COLO829 (cell line): ENCODE measurements around the gene RNLS.

Experiments
- DNase-seq: peaks from one replicate; pipeline ENCODE4 v3.0.0; 2012; ENCODE audit warnings: low spot score

The RNLS gene

GRCh38 chr10:88582806-88583583 lies at the start of gene RNLS:
RNLS (minus strand) TSS chr10:88583318.
- DNase-seq = no peak

DNA sequence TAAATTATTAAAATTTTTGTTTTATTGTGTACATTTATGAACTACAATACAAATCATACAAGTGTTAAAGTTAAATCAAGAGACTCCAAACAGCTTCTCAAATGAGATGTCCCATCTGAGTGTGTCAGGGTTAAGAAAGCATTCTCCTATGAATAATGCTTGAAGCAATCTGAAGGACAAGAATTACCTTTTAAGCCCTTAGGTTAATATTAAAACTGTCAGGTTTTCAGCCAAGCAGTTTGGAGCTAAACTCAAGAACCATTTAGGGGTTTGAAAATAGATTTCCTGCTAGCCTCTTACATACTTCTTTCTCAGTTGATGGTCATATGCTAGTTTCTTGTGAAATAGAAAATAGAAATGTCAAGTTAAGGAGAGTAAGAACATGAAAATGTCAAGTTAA lies 41.7 kb upstream of the RNLS start:
- no peak for DNase-seq

GRCh38 chr10:88623835-88624234 lies 40.7 kb upstream of the RNLS start:
- no peak for DNase-seq

GRCh38 chr10:88620441-88620840 lies 37.3 kb upstream of the RNLS start:
- DNase-seq = no peak

DNA sequence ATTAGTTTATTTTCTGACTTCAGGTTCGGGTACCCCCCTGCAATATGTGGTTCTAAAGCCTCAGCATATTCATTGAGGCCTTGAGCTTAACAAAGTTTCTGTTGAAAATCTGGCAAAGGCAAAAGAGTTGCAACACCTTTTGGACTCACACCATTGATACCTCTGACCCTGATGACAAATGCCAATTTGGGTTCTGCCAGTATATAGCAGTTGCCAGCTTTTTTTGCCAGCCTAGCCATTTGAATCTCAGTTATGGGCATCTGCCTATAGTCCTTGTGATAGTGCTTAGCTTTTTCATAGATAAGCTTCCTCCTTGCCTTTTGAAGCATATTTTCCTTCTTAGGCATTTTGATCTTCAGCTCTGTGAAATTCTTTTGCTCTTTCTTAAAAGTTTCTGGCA lies 35.4 kb upstream of the RNLS start:
- DNase-seq = no peak

- DNase-seq = no peak
These were observed 34.7 kb upstream of the RNLS start for GRCh38 chr10:88617772-88618300.

- DNase-seq = no peak
These were observed 33.3 kb upstream of the RNLS start for GRCh38 chr10:88616250-88616977.

- no peak for DNase-seq
These were observed 25.7 kb upstream of the RNLS start for GRCh38 chr10:88608780-88609179.

DNA sequence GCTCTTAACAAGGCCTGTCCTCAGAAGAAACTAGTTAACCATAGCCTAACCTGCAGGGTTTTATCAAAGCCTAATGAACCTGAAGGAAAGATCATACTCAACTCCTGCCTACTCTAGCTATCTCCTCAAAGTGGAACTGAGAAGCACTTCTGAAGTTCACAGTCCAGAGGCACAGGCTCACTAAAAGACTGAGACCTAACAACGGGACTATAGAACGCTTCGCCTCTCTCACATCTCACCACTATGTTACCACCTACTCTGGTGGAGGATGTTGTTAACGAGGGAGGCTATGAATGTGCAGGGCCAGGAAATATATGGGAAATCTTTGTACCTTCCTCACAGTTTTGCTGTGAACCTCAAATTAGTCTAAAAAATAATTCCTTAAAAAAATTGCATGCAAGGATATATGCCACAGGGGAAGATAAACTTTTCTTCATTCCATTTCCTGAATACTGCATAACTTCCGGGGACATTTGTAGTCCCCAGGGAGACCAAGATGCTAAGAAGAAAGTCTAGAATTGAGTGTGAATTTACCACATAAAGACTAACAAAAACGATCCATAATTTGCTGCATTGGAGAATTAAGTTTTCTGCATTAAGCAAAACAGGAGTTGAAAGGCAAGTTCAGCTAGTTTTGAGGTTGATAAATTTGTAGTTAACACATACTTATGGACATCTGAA lies 25.1 kb upstream of the RNLS start:
- DNase-seq = no peak

GRCh38 chr10:88598055-88598454 lies 14.9 kb upstream of the RNLS start:
- no peak for DNase-seq

DNA sequence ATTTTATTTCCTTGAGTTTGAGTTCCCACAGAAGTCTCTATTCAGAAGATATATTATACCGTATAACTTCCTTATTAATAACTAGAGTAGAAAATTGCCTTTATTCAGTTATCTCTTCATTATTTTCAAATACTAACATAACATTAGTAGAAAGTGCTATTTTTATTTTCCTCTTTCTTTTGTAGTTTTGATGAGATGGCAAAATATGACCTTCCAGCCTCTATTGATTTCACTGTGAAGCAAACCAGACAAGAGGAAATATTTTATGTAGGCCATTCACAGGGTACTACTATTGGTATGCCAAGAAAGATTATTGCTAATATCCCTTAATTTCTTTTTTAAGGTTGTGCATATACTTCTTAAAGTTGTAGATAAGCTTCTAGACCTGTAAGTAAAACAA lies 11.4 kb upstream of the RNLS start:
- no peak for DNase-seq

DNA sequence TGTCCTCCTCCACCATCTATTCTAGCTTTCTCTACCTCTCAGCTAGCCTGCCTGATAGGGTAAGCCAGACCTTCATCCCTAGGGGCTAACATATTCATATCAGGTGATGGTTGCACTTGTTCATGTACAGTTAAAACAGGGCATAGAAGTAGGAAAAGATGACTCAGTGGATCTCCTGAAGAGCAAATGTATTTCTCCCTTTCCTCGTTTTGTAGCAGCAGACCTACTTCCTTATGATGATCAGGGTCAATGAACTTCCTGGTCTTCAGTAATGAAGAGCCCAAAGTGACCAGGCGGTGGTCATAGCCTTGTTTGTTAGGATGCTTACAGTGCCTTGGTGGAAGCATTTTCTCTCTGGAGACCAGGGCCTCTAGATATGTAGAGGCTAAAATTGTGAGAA lies 9.8 kb upstream of the RNLS start:
- no peak for DNase-seq

GRCh38 chr10:88592381-88592780 lies 9.3 kb upstream of the RNLS start:
- DNase-seq = no peak

DNA sequence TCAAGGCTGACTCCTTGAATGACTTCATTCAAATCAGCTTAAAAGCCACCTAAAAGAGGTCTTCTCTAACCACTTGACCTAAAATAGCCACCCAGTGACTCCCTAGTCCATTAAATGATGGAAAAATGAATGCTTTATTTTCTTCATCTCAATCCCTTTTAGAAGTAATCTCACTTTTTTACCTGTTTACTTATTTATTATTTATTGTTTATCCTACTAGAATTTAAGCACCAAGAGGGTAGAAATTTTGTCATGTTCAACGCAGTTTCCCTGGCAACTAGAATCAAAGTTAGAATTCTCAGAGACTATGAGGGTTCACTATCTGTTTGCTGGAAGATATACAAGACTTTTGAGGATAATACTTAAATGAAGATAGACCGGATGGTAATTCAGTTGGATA lies 3.3 kb upstream of the RNLS start, which contains the start of gene LIPJ:
Gene LIPJ (plus strand): TSS at position 301 of the 400 bp plus-strand sequence. CDS start 3,926 bp downstream, outside the sequence.
- DNase-seq = no peak

- no peak for DNase-seq
These were observed 453 bp upstream of the RNLS start for GRCh38 chr10:88583584-88583957.

DNA sequence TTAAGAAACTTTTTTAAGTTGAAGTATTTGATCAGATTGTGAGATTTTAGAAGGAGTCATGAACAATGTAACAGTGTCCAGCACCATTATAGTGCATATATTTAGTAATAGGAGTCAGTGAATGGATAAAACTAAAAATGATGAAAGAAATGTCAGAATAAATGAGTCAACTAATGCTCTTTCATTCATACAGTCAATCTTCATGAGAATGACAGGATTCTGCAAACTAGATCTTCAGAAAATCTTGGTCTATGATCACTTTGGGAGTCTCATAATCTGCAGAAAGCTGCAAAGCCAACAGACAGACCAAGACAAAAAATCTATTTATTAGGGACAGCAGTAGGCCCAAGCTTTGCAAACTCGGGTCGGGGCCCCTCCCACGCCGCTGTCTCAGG lies 710 bp downstream of the RNLS start:
- DNase-seq = no peak

GRCh38 chr10:88565072-88565471 lies 18.0 kb downstream of the RNLS start:
- peak; percentile 28 for DNase-seq

DNA sequence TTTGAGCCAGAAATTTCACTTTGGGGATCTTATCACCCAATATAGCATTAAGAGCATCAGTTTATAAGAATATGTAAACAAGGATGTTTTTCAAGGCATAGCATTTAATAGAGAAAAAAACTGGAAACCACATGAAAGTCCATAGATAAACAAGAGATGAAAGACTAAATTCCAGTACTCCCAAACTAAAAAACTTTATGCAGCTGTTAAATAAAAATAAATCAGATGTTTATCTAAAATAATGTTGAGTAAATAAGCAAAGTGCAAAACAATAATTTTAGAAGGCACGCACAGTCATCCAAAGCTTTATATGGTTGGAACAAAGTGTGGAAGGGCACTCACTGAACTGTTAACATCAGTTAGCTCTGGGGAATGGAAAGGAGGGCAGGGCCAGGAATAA lies 21.0 kb downstream of the RNLS start:
- DNase-seq = no peak

GRCh38 chr10:88557658-88558057 lies 25.5 kb downstream of the RNLS start:
- peak; percentile 27 for DNase-seq

- no peak for DNase-seq
These were observed 25.9 kb downstream of the RNLS start for GRCh38 chr10:88557256-88557655.

DNA sequence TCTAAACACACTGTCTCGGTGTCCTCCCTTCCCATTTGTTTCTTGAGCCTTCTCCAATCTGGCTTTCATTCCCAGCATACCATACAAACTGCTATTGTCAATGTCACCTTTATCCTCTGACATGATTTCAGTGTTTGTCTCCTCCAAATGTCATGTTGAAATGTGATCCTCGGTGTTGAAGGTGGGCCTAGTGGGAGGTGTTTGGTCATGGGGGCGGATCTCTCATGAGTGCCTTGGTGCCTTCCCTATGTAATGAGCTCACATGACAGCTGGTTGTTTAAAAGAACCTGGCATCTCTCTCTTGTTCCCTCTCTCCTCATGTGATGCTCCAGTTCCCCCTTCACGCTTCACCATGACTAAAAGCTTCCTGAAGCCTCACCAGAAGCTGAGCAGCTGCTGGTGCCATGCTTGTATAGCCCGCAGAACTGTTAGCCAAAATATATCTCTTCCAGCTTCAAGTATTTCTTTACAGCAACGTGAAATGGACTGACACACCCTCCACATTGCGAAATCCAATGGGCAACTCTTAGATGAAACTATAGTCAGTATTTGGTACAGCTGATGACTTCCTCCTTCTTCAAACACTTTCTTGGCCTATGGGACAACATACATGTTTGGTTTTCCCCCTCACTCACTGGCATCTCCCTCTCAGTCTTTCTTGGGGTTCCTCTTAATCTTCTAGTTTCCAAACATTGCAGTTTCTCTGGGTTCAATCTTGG lies 27.8 kb downstream of the RNLS start:
- DNase-seq = no peak

DNA sequence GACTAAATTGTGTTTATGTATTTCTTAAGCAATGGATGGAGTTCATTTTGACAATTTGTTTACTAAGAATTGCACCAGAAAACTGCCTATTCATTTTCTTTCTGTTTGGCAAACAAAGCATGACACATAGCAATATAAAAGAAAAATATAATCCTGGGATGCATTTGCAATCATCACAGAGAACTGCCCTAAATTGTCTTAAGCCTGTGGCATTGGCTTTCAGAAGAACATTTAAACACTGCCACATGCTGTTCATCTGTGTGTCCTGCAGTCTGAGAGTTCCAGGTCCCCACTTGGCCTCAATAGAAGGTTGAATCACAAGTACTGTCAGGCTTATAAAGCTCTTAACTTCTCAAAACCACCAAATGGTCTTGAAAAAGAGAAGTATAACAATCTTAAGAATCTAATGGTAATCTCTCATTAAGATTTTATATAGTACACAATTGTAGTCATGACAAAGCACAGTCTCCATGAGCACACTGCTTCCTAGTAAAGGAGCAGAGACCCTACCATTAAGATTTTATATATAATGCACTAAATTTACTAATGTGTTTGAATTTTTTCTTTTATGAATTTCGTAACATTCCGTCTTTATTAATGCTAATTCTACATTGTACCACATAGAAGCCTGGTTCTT lies 29.9 kb downstream of the RNLS start:
- DNase-seq = peak; percentile 20
